HepG2 (cell line): ENCODE results near the gene CDK5RAP1. TPM values are rescaled to one million over a fixed set of nuclear protein-coding genes. Genes with fewer than 3 reads are reported as not detected.

Experiments used
- ZNF629 ChIP-seq: sonication (generic); formaldehyde crosslinking; conservative IDR thresholded peaks from 2 replicates; pipeline ENCODE4 v1.5.0; 2020; ENCODE audit warnings: missing genetic modification reagents
- polyA plus RNA-seq, 8 experiments: library from polyadenylated mRNA; depleted of rRNA in 3 of 8; stranded (reverse) in 7 of 8; unstranded in 1 of 8; fragments of >200 nt; fragmentation: Illumina TruSeq in 4 of 8; extraction: Trizol in 4 of 8; gene quantifications; 2 replicates each; pipeline versions ENCODE4 v1.2.1 to v1.2.3, GENCODE V29; 2011 to 2016; ENCODE audit warnings: low read depth in 4 of 8, missing spikeins in 1 of 8, mixed read lengths in 1 of 8; ENCODE audit not compliant: insufficient read depth in 1 of 8
- total RNA-seq, 5 experiments: library from RNA; depleted of rRNA; stranded (reverse); fragments of >200 nt; fragmentation: Illumina TruSeq; extraction: Trizol; gene quantifications; 2 replicates each; pipeline ENCODE4 v1.2.3, GENCODE V29; 2016; ENCODE audit warnings: low read depth in 1 of 5
- TF ChIP-seq, protein P1 (sequence below): sonication (generic); formaldehyde crosslinking; IDR thresholded peaks from 2 replicates; pipeline ENCODE4 v1.4.0; 2020; ENCODE audit warnings: missing genetic modification reagents
- TF ChIP-seq, protein P2 (sequence below): sonication (generic); formaldehyde crosslinking; IDR thresholded peaks from 2 replicates; pipeline ENCODE4 v1.4.0; 2020; ENCODE audit warnings: missing genetic modification reagents, borderline replicate concordance
- TF ChIP-seq, protein P3 (sequence below): sonication (generic); formaldehyde crosslinking; IDR thresholded peaks from 2 replicates; pipeline ENCODE4 v1.8.0; 2022; ENCODE audit warnings: missing genetic modification reagents, mild to moderate bottlenecking, moderate library complexity, borderline replicate concordance

The CDK5RAP1 gene
- total and polyA plus RNA-seq, 2 of the 13 experiments (the other 11 are each of a cell fraction or from before 2014, with no cell fraction given), result 53.6 to 98.2 TPM

DNA sequence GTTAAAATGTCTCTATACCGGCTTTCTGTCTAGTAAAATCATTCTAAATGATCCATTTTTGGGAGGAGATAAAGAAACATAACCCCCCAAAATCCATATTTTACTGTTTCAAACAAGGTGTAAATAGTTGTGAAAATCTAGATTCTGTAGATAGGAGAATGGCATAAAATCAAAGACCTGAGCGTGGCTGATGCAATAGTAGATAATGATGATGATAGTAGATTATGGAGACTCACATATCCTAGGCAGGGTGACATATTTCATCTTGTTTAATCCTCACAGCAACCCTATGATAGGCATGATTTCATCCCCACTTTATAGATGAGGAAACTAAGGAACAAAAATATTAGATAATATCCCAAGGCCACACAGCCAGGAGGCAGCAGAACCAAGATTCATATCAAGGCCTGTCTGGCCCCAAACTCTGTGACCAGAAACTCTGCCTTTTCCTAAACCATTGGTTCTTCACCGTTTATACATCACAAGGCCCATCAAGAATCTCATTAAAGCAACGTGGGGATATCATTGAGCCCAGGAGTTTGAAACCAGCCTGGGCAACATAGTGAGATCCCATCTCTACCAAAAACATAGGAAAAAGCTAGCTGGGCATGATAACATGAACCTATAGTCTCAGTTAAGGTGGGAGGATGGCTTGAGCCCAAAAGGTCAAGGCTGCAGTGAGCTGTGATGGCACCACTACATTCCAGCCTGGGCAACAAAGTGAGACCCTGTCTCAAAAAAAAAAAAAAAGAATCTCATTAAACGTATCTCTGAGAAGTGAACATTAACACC, 62.7 kb downstream of the CDK5RAP1 start (continued):
- TF ChIP-seq, protein P1, sequence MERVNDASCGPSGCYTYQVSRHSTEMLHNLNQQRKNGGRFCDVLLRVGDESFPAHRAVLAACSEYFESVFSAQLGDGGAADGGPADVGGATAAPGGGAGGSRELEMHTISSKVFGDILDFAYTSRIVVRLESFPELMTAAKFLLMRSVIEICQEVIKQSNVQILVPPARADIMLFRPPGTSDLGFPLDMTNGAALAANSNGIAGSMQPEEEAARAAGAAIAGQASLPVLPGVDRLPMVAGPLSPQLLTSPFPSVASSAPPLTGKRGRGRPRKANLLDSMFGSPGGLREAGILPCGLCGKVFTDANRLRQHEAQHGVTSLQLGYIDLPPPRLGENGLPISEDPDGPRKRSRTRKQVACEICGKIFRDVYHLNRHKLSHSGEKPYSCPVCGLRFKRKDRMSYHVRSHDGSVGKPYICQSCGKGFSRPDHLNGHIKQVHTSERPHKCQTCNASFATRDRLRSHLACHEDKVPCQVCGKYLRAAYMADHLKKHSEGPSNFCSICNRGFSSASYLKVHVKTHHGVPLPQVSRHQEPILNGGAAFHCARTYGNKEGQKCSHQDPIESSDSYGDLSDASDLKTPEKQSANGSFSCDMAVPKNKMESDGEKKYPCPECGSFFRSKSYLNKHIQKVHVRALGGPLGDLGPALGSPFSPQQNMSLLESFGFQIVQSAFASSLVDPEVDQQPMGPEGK (CRISPR knock-in tag), result no peak
- TF ChIP-seq ZNF629 (CRISPR knock-in tag), result peak; percentile 45; the same call in 1 of the 2 replicates
- TF ChIP-seq, protein P2, sequence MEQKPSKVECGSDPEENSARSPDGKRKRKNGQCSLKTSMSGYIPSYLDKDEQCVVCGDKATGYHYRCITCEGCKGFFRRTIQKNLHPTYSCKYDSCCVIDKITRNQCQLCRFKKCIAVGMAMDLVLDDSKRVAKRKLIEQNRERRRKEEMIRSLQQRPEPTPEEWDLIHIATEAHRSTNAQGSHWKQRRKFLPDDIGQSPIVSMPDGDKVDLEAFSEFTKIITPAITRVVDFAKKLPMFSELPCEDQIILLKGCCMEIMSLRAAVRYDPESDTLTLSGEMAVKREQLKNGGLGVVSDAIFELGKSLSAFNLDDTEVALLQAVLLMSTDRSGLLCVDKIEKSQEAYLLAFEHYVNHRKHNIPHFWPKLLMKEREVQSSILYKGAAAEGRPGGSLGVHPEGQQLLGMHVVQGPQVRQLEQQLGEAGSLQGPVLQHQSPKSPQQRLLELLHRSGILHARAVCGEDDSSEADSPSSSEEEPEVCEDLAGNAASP (CRISPR knock-in tag), result 0 out of 2 replicates have a peak, but pooled peaks have one; percentile 1
- TF ChIP-seq, protein P3, sequence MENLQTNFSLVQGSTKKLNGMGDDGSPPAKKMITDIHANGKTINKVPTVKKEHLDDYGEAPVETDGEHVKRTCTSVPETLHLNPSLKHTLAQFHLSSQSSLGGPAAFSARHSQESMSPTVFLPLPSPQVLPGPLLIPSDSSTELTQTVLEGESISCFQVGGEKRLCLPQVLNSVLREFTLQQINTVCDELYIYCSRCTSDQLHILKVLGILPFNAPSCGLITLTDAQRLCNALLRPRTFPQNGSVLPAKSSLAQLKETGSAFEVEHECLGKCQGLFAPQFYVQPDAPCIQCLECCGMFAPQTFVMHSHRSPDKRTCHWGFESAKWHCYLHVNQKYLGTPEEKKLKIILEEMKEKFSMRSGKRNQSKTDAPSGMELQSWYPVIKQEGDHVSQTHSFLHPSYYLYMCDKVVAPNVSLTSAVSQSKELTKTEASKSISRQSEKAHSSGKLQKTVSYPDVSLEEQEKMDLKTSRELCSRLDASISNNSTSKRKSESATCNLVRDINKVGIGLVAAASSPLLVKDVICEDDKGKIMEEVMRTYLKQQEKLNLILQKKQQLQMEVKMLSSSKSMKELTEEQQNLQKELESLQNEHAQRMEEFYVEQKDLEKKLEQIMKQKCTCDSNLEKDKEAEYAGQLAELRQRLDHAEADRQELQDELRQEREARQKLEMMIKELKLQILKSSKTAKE (CRISPR knock-in tag), result no peak
